HFFc6 (cell line): Measurements from ENCODE around the gene RTN4R. TPM values are rescaled to one million over a fixed set of nuclear protein-coding genes. Genes with fewer than 3 reads are reported as not detected.
A peak's percentile ranks its signal among the peaks of the same experiment; 100 is the strongest.

ENCODE experiments used
- DNase-seq: peaks from one replicate; pipeline ENCODE4 v3.0.0-alpha.2; 2018
- H3K27ac Mint-ChIP-seq: 2 replicates; pipeline ENCODE4 v1.8.0; 2020; ENCODE audit warnings: mild to moderate bottlenecking, mixed read lengths
- H3K27me3 Mint-ChIP-seq: 2 replicates; pipeline ENCODE4 v1.8.0; 2021; ENCODE audit warnings: mild to moderate bottlenecking, moderate library complexity, mixed read lengths; ENCODE audit not compliant: insufficient read depth
- H3K36me3 Mint-ChIP-seq: 2 replicates; pipeline ENCODE4 v1.8.0; 2021; ENCODE audit warnings: low read depth, mixed read lengths
- H3K4me1 Mint-ChIP-seq: 2 replicates; pipeline ENCODE4 v1.8.0; 2020; ENCODE audit warnings: low read depth, mixed read lengths
- H3K4me3 Mint-ChIP-seq: 2 replicates; pipeline ENCODE4 v1.8.0; 2020; ENCODE audit warnings: mild to moderate bottlenecking, moderate library complexity, mixed read lengths
- H3K9me3 Mint-ChIP-seq: 2 replicates; pipeline ENCODE4 v1.8.0; 2020; ENCODE audit warnings: mild to moderate bottlenecking, mixed read lengths
- CTCF ChIP-seq: fragments of 200-600 bp; sonication (generic); IDR thresholded peaks from 2 replicates; pipeline ENCODE4 v1.5.0; 2021; ENCODE audit warnings: antibody characterized with exemption, mild to moderate bottlenecking
- total RNA-seq, 6 experiments: library from RNA; stranded (reverse); fragmentation: NEBNext Ultra II Directional; extraction: Animal tissue kit (Norgen Biotek cat#: 25700); gene quantifications; 2 replicates in 1 of 6; 3 replicates in 5 of 6; pipeline ENCODE4 v1.2.3, GENCODE V29; 2021

Gene RTN4R
- total RNA-seq, 6 experiments from 2014 or later: 0.14 to 0.85 (median 0.35) TPM

DNA sequence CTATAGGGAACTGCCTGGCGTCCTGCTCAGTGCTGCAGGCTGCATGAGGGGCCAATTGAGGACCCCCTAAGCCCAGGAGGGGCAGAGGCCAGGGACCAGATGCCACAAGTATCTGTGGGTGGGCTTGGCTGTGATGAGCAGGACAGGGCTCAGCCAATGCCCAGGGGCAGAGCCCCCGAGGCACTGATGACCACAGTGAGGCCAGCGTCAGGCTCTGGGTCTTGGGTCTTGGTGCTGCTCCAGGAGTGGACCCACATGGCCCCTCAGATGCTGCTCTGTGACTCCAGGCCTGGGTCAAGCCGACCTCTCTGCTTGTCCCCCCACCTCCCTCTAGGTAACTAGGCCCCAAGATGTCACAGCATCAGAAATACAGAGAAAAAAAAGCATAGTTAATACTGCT, 50.6 kb downstream of the RTN4R start:
- H3K9me3 Mint-ChIP-seq: no peaks in the 10 kb centered on the region
- no peak for DNase-seq
- H3K27me3 Mint-ChIP-seq: peaks cover 17% of the 10 kb centered on the region
- H3K36me3 Mint-ChIP-seq: no peaks in the 10 kb centered on the region
- H3K4me1 Mint-ChIP-seq: no peaks in the 10 kb centered on the region
- H3K27ac Mint-ChIP-seq: no peak overlapping the region
- no peak overlapping the region for H3K4me3 Mint-ChIP-seq
- no peak for TF ChIP-seq CTCF

DNA sequence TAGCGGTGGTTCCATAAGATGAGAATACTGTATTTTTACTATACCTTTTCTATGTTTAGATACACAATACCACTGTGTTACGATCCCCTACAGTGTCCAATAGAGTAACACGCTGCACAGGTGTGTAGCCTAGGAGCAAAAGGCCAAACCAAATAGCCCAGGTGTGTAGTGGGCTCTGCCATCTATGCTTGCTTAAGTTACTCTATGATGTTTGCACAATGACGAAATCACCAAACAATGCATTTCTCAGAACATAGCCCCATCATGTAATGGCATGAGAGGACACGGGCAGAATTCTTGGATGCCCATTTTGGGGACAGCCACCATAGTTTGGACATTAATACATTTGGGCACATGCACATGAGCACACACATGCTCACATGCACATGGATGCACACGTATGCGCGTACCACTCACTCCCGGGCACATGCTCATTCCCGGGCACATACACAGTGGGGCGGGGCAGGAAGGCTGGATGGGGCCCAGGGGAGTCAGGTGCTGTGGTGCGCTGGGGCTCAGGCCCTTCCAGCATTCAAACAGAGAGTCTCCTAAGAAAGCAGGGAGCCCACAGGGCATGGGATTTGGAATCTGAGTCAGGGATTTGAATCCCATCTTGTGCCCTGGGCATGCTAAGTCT, 51.1 kb downstream of the RTN4R start:
- no peaks in the 10 kb centered on the region for H3K9me3 Mint-ChIP-seq
- no peak for TF ChIP-seq CTCF
- no peaks in the 10 kb centered on the region for H3K36me3 Mint-ChIP-seq
- H3K4me1 Mint-ChIP-seq: no peaks in the 10 kb centered on the region
- no peak overlapping the region for H3K4me3 Mint-ChIP-seq
- H3K27me3 Mint-ChIP-seq: peaks cover 16% of the 10 kb centered on the region
- DNase-seq: no peak
- no peak overlapping the region for H3K27ac Mint-ChIP-seq

GRCh38 chr22:20215742-20216141, 52.4 kb downstream of the RTN4R start:
- no peak overlapping the region for H3K27ac Mint-ChIP-seq
- H3K27me3 Mint-ChIP-seq: peaks cover 13% of the 10 kb centered on the region
- no peaks in the 10 kb centered on the region for H3K9me3 Mint-ChIP-seq
- no peak overlapping the region for H3K4me3 Mint-ChIP-seq
- peak; percentile 31; the same call in 1 of the 2 replicates for TF ChIP-seq CTCF
- no peak for DNase-seq
- H3K36me3 Mint-ChIP-seq: no peaks in the 10 kb centered on the region
- H3K4me1 Mint-ChIP-seq: no peaks in the 10 kb centered on the region

GRCh38 chr22:20214853-20215252, 53.3 kb downstream of the RTN4R start:
- DNase-seq: no peak
- TF ChIP-seq CTCF: no peak
- no peaks in the 10 kb centered on the region for H3K9me3 Mint-ChIP-seq
- no peaks in the 10 kb centered on the region for H3K4me1 Mint-ChIP-seq
- no peak overlapping the region for H3K27ac Mint-ChIP-seq
- no peak overlapping the region for H3K4me3 Mint-ChIP-seq
- H3K27me3 Mint-ChIP-seq: peaks cover 10% of the 10 kb centered on the region
- H3K36me3 Mint-ChIP-seq: no peaks in the 10 kb centered on the region

GRCh38 chr22:20213833-20214708, 54.0 kb downstream of the RTN4R start:
- no peak overlapping the region for H3K27ac Mint-ChIP-seq

More at GRCh38 chr22:20213833-20214708, 54.0 kb downstream of the RTN4R start:
- no peak for DNase-seq
- TF ChIP-seq CTCF: no peak
- Mint-ChIP-seq H3K27me3 (peaks cover 7% of the 10 kb centered on the region), H3K4me3 (no peak overlapping the region), H3K36me3 (no peaks in the 10 kb centered on the region), H3K4me1 (no peaks in the 10 kb centered on the region), H3K9me3 (no peaks in the 10 kb centered on the region)
